Adrenal gland (tissue), 5 donors: ENCODE data around the gene PDIA3.

Experiments used
- CTCF ChIP-seq, 6 experiments: fragments of 450-650 bp in 4 of 6; fragments of 200-600 bp in 2 of 6; sonication (generic) in 1 of 6; IDR thresholded peaks; 1 replicate in 5 of 6; 2 replicates in 1 of 6; pipeline versions ENCODE4 v1.5.1 to v1.8.0; 2016 to 2021; ENCODE audit warnings: antibody characterized with exemption in 6 of 6, mild to moderate bottlenecking in 2 of 6, moderate library complexity in 1 of 6
- POLR2A ChIP-seq, 2 donors: fragments of 450-650 bp; IDR thresholded peaks; one replicate each; pipeline ENCODE4 v1.6.1; 2017; ENCODE audit warnings: antibody characterized with exemption in 2 of 2, mild to moderate bottlenecking in 2 of 2, moderate library complexity in 1 of 2
- donor health status: DM: no; HTN: no; CAD: no.

GRCh38 chr15:43808960-43809678 is 62.9 kb downstream of the PDIA3 start:
- TF ChIP-seq CTCF (IDR thresholded peaks at IDR 0.05) (no peak), POLR2A (IDR thresholded peaks at IDR 0.05) (no peak)
